Stomach (tissue), 4 donors: Measurements from ENCODE around the gene PET100.

Experiments used
- CTCF ChIP-seq, 7 experiments: fragments of 450-650 bp in 4 of 7; fragments of 200-600 bp in 3 of 7; sonication (generic) in 3 of 7; IDR thresholded peaks; one replicate each; pipeline ENCODE4 v1.5.1; 2016 to 2019; ENCODE audit warnings: antibody characterized with exemption in 7 of 7, control low read depth in 2 of 7, mild to moderate bottlenecking in 1 of 7
- EP300 ChIP-seq: sonication (generic); formaldehyde crosslinking; IDR thresholded peaks from one replicate; pipeline ENCODE4 v1.6.1; 2017; ENCODE audit warnings: antibody characterized with exemption
- POLR2A ChIP-seq, 4 donors: fragments of 450-650 bp; IDR thresholded peaks; one replicate each; pipeline ENCODE4 v1.6.1; 2016; ENCODE audit warnings: antibody characterized with exemption in 4 of 4, control low read depth in 2 of 4, mild to moderate bottlenecking in 1 of 4, moderate library complexity in 1 of 4
- POLR2AphosphoS5 ChIP-seq, 3 donors: sonication (generic); formaldehyde crosslinking; IDR thresholded peaks; one replicate each; pipeline ENCODE4 v1.6.1; 2016; ENCODE audit warnings: antibody characterized with exemption in 3 of 3

- TF ChIP-seq POLR2A (IDR thresholded peaks at IDR 0.05) (no peak), POLR2AphosphoS5 (IDR thresholded peaks at IDR 0.05) (peak in 2 of 3 donors; percentile 38 to 47), CTCF (IDR thresholded peaks at IDR 0.05) (peak in 6 of 7 experiments; percentile 63 to 99 (median 98)), EP300 (no peak)
Measured at GRCh38 chr19:7652061-7652641, 22.6 kb downstream of the PET100 start.
